GM21737 (cell line): Measurements from ENCODE around the gene KIAA0408.
"Not testable (repeated sequence)": the region's sequence is repeated elsewhere in the genome, so short reads cannot be mapped to it uniquely, and the experiment has no call there.

Experiments used
- ATAC-seq: cut with Tn5 transposase; IDR thresholded peaks from one replicate; pipeline ENCODE4 v1.9.1; 2021; ENCODE audit warnings: mild to moderate bottlenecking, moderate library complexity; ENCODE audit not compliant: unreplicated experiment

Gene KIAA0408

GRCh38 chr6:127464161-127464880 is 5.1 kb upstream of the KIAA0408 start:
- no peak for ATAC-seq

GRCh38 chr6:127463056-127463455 is 3.9 kb upstream of the KIAA0408 start:
- no peak for ATAC-seq

- ATAC-seq: no peak
These were observed 3.2 kb upstream of the KIAA0408 start for GRCh38 chr6:127462376-127462775.

GRCh38 chr6:127460465-127460864 is 1.3 kb upstream of the KIAA0408 start:
- ATAC-seq: no peak

GRCh38 chr6:127458817-127459216 is 372 bp downstream of the KIAA0408 start:
- ATAC-seq: no peak

- no peak for ATAC-seq
These were observed 967 bp downstream of the KIAA0408 start for GRCh38 chr6:127458222-127458621.

GRCh38 chr6:127457456-127458064 is 1.6 kb downstream of the KIAA0408 start:
- ATAC-seq: no peak

- ATAC-seq: no peak
These were observed 2.7 kb downstream of the KIAA0408 start for GRCh38 chr6:127456465-127456864.

- no peak for ATAC-seq
These were observed 5.2 kb downstream of the KIAA0408 start for GRCh38 chr6:127453845-127454619.

- no peak for ATAC-seq
These were observed 6.4 kb downstream of the KIAA0408 start for GRCh38 chr6:127452803-127453202.

GRCh38 chr6:127451388-127451787 is 7.8 kb downstream of the KIAA0408 start:
- no peak for ATAC-seq

GRCh38 chr6:127447780-127448179 is 11.4 kb downstream of the KIAA0408 start:
- ATAC-seq: no peak

GRCh38 chr6:127446356-127446755 is 12.8 kb downstream of the KIAA0408 start:
- ATAC-seq: no peak

GRCh38 chr6:127441881-127442280 is 17.3 kb downstream of the KIAA0408 start:
- no peak for ATAC-seq

- no peak for ATAC-seq
These were observed 19.5 kb downstream of the KIAA0408 start for GRCh38 chr6:127439718-127440117.

GRCh38 chr6:127436578-127437110 is 22.5 kb downstream of the KIAA0408 start:
- no peak for ATAC-seq

GRCh38 chr6:127435626-127436220 is 23.5 kb downstream of the KIAA0408 start:
- ATAC-seq: no peak

GRCh38 chr6:127434651-127435050 is 24.5 kb downstream of the KIAA0408 start:
- ATAC-seq: no peak

- not testable (repeated sequence) for ATAC-seq
These were observed 30.6 kb downstream of the KIAA0408 start for GRCh38 chr6:127428562-127428961.

GRCh38 chr6:127423921-127424320 is 35.3 kb downstream of the KIAA0408 start:
- ATAC-seq: no peak

- ATAC-seq: not testable (repeated sequence)
These were observed 38.0 kb downstream of the KIAA0408 start for GRCh38 chr6:127421164-127421563.
